ENCODE data around the gene MBNL1. TPM values are rescaled to one million over a fixed set of nuclear protein-coding genes. Genes with fewer than 3 reads are reported as not detected.

Gene MBNL1
- total RNA-seq, 1 experiment from 2014 or later, result 68.6 TPM

DNA sequence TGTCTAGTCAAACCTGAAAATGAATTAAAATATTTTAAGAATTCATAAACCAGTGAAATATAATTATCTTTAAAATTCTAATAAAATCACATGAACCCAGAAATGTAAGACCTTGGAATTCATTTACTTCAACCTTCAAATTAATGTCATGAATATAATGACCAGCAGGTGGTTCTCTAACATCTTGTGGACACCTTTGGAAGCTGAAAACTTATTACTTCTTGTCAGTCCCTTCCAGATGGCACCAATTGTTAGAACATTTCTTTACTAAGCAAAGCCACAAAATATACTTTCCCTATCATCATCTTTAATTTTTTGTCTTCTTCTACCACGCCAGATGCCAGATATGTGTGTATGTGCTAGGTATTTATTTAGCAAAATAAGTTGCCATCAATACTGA lies 240.0 kb downstream of the MBNL1 start:
- no peaks in the 10 kb centered on the region for H3K4me1 Mint-ChIP-seq (ENCODE audit: low read depth, unreplicated experiment)
- ChIA-PET POLR2A (no interaction called here), CTCF (interaction anchor here (0.7 kb wide), 2 partner anchors 65 to 302 kb away, joined by 3 to 4 read pairs; no protein-coding TSS in a partner anchor)
- intact Hi-C loops (cut with micrococcal nuclease; ENCODE audit: unreplicated experiment), result loop anchor here (1.0 to 10.0 kb wide), 4 partner anchors 66 to 453 kb away; no protein-coding TSS in a partner anchor
- TF ChIP-seq, protein P1, sequence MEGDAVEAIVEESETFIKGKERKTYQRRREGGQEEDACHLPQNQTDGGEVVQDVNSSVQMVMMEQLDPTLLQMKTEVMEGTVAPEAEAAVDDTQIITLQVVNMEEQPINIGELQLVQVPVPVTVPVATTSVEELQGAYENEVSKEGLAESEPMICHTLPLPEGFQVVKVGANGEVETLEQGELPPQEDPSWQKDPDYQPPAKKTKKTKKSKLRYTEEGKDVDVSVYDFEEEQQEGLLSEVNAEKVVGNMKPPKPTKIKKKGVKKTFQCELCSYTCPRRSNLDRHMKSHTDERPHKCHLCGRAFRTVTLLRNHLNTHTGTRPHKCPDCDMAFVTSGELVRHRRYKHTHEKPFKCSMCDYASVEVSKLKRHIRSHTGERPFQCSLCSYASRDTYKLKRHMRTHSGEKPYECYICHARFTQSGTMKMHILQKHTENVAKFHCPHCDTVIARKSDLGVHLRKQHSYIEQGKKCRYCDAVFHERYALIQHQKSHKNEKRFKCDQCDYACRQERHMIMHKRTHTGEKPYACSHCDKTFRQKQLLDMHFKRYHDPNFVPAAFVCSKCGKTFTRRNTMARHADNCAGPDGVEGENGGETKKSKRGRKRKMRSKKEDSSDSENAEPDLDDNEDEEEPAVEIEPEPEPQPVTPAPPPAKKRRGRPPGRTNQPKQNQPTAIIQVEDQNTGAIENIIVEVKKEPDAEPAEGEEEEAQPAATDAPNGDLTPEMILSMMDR (IDR thresholded peaks at IDR 0.05; ENCODE audit: insufficient read depth in 1 of 2, low read depth in 1 of 2, low read length in 1 of 2, severe bottlenecking in 1 of 2, unreplicated experiment in 1 of 2), result peak; percentile 22 to 43
- no peaks in the 10 kb centered on the region for H3K27me3 ChIP-seq (replicated peaks; ENCODE audit: control insufficient read depth, insufficient read depth, low read length)
- H3K4me3 ChIP-seq (ENCODE audit: low read depth, low read length), result no peak overlapping the region
- no peak overlapping the region for H3K27ac Mint-ChIP-seq (ENCODE audit: unreplicated experiment)
- no peak overlapping the region for H3K4me3 Mint-ChIP-seq (ENCODE audit: unreplicated experiment)
- no peaks in the 10 kb centered on the region for H3K27me3 Mint-ChIP-seq (ENCODE audit: insufficient read depth, unreplicated experiment)
- H3K36me3 ChIP-seq (ENCODE audit: control insufficient read depth, insufficient read depth, low read length), result no peaks in the 10 kb centered on the region
- no TSS peak for BruUV-seq (replicated peaks)
- no peaks in the 10 kb centered on the region for H3K36me3 Mint-ChIP-seq (ENCODE audit: insufficient read depth, unreplicated experiment)
- no peaks in the 10 kb centered on the region for H3K9me3 ChIP-seq
- peak in 1 of 2 experiments; percentile 24 for DNase-seq
- no peaks in the 10 kb centered on the region for H3K4me1 ChIP-seq
- H3K9me3 Mint-ChIP-seq (ENCODE audit: unreplicated experiment), result no peaks in the 10 kb centered on the region

DNA sequence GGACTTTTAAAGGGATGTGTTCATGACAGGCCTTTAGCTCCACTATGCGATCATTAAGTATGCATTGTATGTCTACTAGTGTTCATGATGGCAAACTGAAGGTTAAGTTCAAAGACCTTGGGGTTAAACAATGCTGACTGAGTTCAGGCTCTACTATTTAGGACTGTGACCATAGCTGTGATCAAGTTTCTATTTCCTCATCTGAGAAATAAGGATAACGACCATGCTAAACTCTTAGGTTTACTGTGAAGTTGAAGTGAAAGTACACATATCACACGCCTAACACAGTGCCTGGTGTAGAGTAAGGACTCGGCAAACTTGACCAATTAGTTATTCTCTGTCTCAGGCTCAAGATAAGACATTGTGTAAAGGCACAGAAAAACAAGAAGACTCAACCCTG lies 243.2 kb downstream of the MBNL1 start:
- H3K27me3 Mint-ChIP-seq (ENCODE audit: insufficient read depth, unreplicated experiment), result no peaks in the 10 kb centered on the region
- H3K4me1 ChIP-seq, result no peaks in the 10 kb centered on the region
- H3K27me3 ChIP-seq (replicated peaks; ENCODE audit: control insufficient read depth, insufficient read depth, low read length), result no peaks in the 10 kb centered on the region
- DNase-seq, result no peak
- intact Hi-C loops (cut with micrococcal nuclease; ENCODE audit: unreplicated experiment), result no loop called here
- TF ChIP-seq, protein P1 (IDR thresholded peaks at IDR 0.05; ENCODE audit: insufficient read depth in 1 of 2, low read depth in 1 of 2, low read length in 1 of 2, severe bottlenecking in 1 of 2, unreplicated experiment in 1 of 2), result no peak
- no peaks in the 10 kb centered on the region for H3K9me3 Mint-ChIP-seq (ENCODE audit: unreplicated experiment)
- H3K4me1 Mint-ChIP-seq (ENCODE audit: low read depth, unreplicated experiment), result no peaks in the 10 kb centered on the region
- ChIA-PET CTCF (no interaction called here), POLR2A (no interaction called here)
- no peaks in the 10 kb centered on the region for H3K36me3 ChIP-seq (ENCODE audit: control insufficient read depth, insufficient read depth, low read length)
- H3K4me3 ChIP-seq (ENCODE audit: low read depth, low read length), result no peak overlapping the region
- H3K36me3 Mint-ChIP-seq (ENCODE audit: insufficient read depth, unreplicated experiment), result no peaks in the 10 kb centered on the region
- H3K4me3 Mint-ChIP-seq (ENCODE audit: unreplicated experiment), result no peak overlapping the region
- no peak overlapping the region for H3K27ac Mint-ChIP-seq (ENCODE audit: unreplicated experiment)
- no TSS peak for BruUV-seq (replicated peaks)
- no peaks in the 10 kb centered on the region for H3K9me3 ChIP-seq

DNA sequence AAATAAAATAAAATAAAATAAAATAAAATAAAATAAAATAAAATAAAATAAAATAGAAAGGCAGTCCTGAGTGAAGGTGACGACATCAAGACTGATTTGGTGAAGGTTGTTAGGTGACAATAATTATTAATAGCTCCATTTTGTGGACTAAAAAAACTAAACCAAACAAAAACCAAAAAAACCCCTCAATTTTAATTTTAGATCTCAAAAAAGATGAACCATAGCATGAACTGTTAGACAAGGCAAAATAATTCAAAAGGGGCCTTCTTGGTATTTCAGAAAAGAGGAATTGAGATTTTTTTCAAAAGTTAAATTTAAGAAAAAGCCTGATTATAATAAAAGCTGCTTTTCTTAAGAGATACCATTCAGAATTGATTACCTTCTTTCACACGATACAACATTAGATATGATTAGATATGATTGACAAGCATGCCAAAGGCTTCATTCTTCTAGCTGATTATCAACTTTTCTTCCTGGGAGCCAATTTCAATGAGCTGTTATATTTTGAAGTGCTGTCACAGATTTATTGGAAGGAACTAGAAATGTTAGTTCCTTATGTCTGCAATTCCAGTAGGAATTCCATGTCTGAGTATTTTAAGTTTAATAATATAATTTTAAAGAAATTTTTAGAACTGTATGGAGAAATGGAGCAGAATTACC lies 244.7 kb downstream of the MBNL1 start:
- no peaks in the 10 kb centered on the region for H3K9me3 Mint-ChIP-seq (ENCODE audit: unreplicated experiment)
- DNase-seq, result no peak
- Histone ChIP-seq H3K9me3 (no peaks in the 10 kb centered on the region), H3K36me3 (ENCODE audit: control insufficient read depth, insufficient read depth, low read length) (no peaks in the 10 kb centered on the region), H3K4me3 (ENCODE audit: low read depth, low read length) (no peak overlapping the region), H3K27me3 (replicated peaks; ENCODE audit: control insufficient read depth, insufficient read depth, low read length) (no peaks in the 10 kb centered on the region), H3K4me1 (no peaks in the 10 kb centered on the region)
- TF ChIP-seq, protein P1 (IDR thresholded peaks at IDR 0.05; ENCODE audit: insufficient read depth in 1 of 2, low read depth in 1 of 2, low read length in 1 of 2, severe bottlenecking in 1 of 2, unreplicated experiment in 1 of 2), result no peak
- CTCF ChIA-PET, result no interaction called here
- POLR2A ChIA-PET, result no interaction called here
- H3K27me3 Mint-ChIP-seq (ENCODE audit: insufficient read depth, unreplicated experiment), result peaks cover 3% of the 10 kb centered on the region
- no peaks in the 10 kb centered on the region for H3K36me3 Mint-ChIP-seq (ENCODE audit: insufficient read depth, unreplicated experiment)
- H3K27ac Mint-ChIP-seq (ENCODE audit: unreplicated experiment), result no peak overlapping the region
- no TSS peak for BruUV-seq (replicated peaks)
- intact Hi-C loops (cut with micrococcal nuclease; ENCODE audit: unreplicated experiment), result no loop called here
- H3K4me1 Mint-ChIP-seq (ENCODE audit: low read depth, unreplicated experiment), result no peaks in the 10 kb centered on the region
- H3K4me3 Mint-ChIP-seq (ENCODE audit: unreplicated experiment), result no peak overlapping the region

Measured in Caco-2 (cell line).